Colonic mucosa (tissue), 4 donors: ENCODE results near the gene TSSK2. TPM values are rescaled to one million over a fixed set of nuclear protein-coding genes. Genes with fewer than 3 reads are reported as not detected.

Experiments
- DNase-seq: peaks from one replicate; pipeline ENCODE4 v3.0.0-alpha.2; 2020
- H3K27ac ChIP-seq: fragments of 200-600 bp; one replicate; pipeline ENCODE4 v1.8.0; 2021
- H3K27me3 ChIP-seq: fragments of 200-600 bp; one replicate; pipeline ENCODE4 v1.8.0; 2021
- H3K36me3 ChIP-seq: fragments of 200-600 bp; one replicate; pipeline ENCODE4 v1.8.0; 2021
- H3K4me1 ChIP-seq: fragments of 200-600 bp; one replicate; pipeline ENCODE4 v1.8.0; 2021; ENCODE audit warnings: mild to moderate bottlenecking
- H3K4me3 ChIP-seq: fragments of 200-600 bp; one replicate; pipeline ENCODE4 v1.8.0; 2021
- H3K9ac ChIP-seq, 2 donors: one replicate each; pipeline ENCODE4 v1.7.0; 2013; ENCODE audit warnings: control low read depth in 2 of 2, low read depth in 2 of 2, low read length in 2 of 2
- H3K9me3 ChIP-seq: fragments of 200-600 bp; one replicate; pipeline ENCODE4 v1.8.0; 2021
- intact Hi-C: fragments of 100-400 bp; cut with DNase I; formaldehyde crosslinking; loops from one replicate; pipeline ENCODE4 v1.14.1; 2022
- total RNA-seq, 2 donors: library from RNA; stranded (reverse); fragmentation: NEBNext Ultra II Directional in 1 of 2; extraction: Animal tissue kit (Norgen Biotek cat#: 25700) in 1 of 2; gene quantifications; one replicate each; pipeline ENCODE4 v1.2.1, GENCODE V29; 2021
- TF ChIP-seq, protein P1 (sequence below): fragments of 200-600 bp; IDR thresholded peaks from one replicate; pipeline ENCODE4 v1.8.0; 2022; ENCODE audit warnings: antibody characterized with exemption, mild to moderate bottlenecking
- donor health status: healthy.
- donor health status: DM: no; HTN: no; CAD: no.
- donor health status: DM: no; HTN: no; CAD: no.

Gene TSSK2
- total RNA-seq, 2 donors from 2014 or later = not detected

DNA sequence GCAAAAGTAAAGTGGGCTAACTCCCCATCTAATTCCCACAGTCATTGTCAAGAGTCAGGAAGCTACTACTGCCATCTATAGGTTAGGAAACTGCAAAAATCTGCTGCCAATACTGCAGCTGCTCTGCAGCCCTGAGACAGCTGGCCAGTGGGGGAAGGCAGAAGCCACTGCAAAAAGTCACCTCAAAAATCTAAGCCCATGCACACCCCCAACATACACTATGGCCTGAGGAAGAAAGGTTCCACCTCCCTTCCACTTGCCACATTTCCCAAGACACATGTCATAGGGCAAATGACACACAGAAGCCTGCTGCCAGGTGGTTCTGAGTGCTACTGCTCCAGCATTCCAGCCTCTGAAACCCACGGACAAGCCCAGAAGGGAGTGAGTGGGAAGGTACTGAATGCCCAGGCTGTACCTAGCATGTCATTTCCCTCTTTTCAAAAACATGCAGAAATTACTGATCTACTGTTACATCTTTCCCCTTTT is 45.8 kb upstream of the TSSK2 start:
- Histone ChIP-seq H3K36me3 (no peaks in the 10 kb centered on the region), H3K27ac (no peak overlapping the region), H3K4me3 (no peak overlapping the region), H3K4me1 (no peaks in the 10 kb centered on the region), H3K27me3 (no peaks in the 10 kb centered on the region), H3K9me3 (no peaks in the 10 kb centered on the region), H3K9ac (no peak overlapping the region)
- DNase-seq = no peak
- intact Hi-C loops = no loop called here
- TF ChIP-seq, protein P1, sequence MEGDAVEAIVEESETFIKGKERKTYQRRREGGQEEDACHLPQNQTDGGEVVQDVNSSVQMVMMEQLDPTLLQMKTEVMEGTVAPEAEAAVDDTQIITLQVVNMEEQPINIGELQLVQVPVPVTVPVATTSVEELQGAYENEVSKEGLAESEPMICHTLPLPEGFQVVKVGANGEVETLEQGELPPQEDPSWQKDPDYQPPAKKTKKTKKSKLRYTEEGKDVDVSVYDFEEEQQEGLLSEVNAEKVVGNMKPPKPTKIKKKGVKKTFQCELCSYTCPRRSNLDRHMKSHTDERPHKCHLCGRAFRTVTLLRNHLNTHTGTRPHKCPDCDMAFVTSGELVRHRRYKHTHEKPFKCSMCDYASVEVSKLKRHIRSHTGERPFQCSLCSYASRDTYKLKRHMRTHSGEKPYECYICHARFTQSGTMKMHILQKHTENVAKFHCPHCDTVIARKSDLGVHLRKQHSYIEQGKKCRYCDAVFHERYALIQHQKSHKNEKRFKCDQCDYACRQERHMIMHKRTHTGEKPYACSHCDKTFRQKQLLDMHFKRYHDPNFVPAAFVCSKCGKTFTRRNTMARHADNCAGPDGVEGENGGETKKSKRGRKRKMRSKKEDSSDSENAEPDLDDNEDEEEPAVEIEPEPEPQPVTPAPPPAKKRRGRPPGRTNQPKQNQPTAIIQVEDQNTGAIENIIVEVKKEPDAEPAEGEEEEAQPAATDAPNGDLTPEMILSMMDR = no peak

DNA sequence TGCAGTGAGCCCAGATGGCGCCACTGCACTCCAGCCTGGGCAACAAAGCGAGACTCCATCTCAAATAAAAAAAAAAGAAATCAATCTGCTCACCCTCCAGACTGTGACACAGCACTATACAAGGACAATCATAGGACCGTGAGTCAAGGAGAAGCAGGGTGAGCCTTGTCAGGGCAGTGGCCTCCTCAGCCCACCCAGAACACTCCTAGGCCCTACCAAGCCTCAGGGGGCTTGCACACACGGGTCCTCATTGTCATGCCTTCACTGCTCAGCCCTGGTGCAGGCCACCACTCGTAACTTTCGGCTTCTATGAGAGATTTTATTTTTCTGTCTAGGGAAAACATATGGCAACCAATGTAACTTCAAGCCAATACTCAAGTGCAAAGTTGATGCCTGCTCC is 44.7 kb upstream of the TSSK2 start:
- Histone ChIP-seq H3K4me1 (no peaks in the 10 kb centered on the region), H3K9me3 (no peaks in the 10 kb centered on the region), H3K4me3 (no peak overlapping the region), H3K27ac (no peak overlapping the region), H3K36me3 (no peaks in the 10 kb centered on the region), H3K27me3 (no peaks in the 10 kb centered on the region), H3K9ac (no peak overlapping the region)
- TF ChIP-seq, protein P1 = no peak
- DNase-seq = no peak
- intact Hi-C loops = no loop called here

DNA sequence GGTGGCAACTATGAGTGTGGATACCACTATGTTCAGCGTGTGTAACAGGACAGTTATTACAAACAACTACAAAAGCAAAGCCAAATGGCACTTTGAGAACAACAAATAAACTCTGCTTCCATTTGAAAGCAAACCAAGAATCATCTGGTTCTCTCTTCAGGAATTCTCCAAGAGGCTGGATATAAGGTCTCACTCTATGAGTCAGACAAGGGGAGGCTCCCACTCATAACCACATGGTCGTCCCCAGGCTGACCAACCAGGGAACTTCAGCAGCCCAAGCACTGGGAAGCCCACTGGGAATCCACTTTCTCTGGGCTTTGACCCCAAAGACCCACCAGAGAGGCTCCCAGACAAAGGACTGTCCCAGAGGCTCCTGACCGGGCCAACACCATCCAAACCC is 44.2 kb upstream of the TSSK2 start:
- H3K9ac ChIP-seq = no peak overlapping the region
- H3K4me1 ChIP-seq = no peaks in the 10 kb centered on the region
- intact Hi-C loops = no loop called here
- no peaks in the 10 kb centered on the region for H3K36me3 ChIP-seq
- no peaks in the 10 kb centered on the region for H3K27me3 ChIP-seq
- TF ChIP-seq, protein P1 = no peak
- no peak overlapping the region for H3K27ac ChIP-seq
- no peaks in the 10 kb centered on the region for H3K9me3 ChIP-seq
- H3K4me3 ChIP-seq = no peak overlapping the region
- no peak for DNase-seq

DNA sequence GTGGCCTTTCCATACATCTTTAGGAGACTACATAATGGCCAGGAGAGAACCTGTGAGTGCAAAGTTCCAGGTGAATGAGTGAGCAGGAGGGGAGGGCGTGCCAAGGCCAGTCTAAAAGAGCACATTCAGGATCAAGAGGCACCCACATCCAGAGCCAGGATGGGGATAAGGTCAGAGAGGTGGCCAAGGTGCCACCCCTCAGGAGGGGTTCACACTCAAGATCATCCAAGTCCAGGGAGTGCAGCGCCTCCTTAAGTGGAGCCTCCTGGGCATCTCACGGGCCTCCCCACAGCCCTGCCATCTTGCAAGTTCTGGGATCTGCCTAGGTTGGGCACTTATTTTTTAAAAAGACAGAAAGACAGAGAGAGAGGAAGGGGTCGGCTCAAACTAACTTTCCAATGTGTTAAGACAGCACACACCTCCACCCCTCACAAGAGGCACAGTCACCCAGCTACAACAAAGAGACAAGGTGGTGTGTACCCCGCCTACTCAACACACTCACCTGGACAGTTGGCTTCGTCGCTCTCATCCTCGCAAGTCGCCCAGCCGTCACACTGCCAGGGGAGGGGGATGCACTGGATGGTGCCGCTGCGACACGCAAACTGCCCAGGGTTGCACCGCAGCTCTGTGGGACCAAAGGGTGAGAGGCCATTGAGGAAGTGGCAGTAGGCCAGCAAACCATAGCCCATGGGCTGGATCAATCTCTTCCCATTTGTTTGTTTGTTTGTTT is 42.1 kb upstream of the TSSK2 start:
- no peaks in the 10 kb centered on the region for H3K36me3 ChIP-seq

DNA sequence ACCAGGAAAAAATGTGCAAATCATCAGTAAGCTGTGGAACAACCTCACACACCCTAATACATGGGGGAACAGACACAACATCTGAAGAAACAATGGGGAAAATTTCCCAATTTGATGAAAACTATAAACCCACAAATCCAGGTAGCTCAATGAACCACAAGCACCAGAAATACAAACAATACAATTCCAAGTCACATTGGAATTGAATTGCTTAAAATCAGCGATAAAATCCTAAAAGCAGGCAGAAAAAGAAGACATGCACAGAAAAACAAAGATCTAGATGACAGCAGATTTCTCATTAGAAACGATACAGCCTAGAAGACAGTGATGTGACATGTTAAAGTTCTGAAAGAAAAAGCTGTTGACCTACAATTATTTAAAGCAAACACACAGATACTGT is 40.9 kb upstream of the TSSK2 start:
- H3K4me1 ChIP-seq = no peaks in the 10 kb centered on the region
- H3K4me3 ChIP-seq = no peak overlapping the region
- no peak overlapping the region for H3K27ac ChIP-seq
- no peaks in the 10 kb centered on the region for H3K27me3 ChIP-seq
- no peaks in the 10 kb centered on the region for H3K36me3 ChIP-seq
- H3K9me3 ChIP-seq = no peaks in the 10 kb centered on the region
- no peak for DNase-seq
- intact Hi-C loops = no loop called here
- no peak overlapping the region for H3K9ac ChIP-seq
- TF ChIP-seq, protein P1 = no peak

More for the DNA sequence above, 42.1 kb upstream of the TSSK2 start:
- no peak overlapping the region for H3K9ac ChIP-seq
- intact Hi-C loops = no loop called here
- DNase-seq = no peak
- TF ChIP-seq, protein P1 = no peak
- no peaks in the 10 kb centered on the region for H3K27me3 ChIP-seq
- no peaks in the 10 kb centered on the region for H3K9me3 ChIP-seq
- H3K4me3 ChIP-seq = no peak overlapping the region
- H3K4me1 ChIP-seq = no peaks in the 10 kb centered on the region
- no peak overlapping the region for H3K27ac ChIP-seq
